Measurements from ENCODE around the gene NCAM1.

GRCh38 chr11:113195728-113196127 is 234.5 kb downstream of the NCAM1 start:
- TF ChIP-seq, protein P1, sequence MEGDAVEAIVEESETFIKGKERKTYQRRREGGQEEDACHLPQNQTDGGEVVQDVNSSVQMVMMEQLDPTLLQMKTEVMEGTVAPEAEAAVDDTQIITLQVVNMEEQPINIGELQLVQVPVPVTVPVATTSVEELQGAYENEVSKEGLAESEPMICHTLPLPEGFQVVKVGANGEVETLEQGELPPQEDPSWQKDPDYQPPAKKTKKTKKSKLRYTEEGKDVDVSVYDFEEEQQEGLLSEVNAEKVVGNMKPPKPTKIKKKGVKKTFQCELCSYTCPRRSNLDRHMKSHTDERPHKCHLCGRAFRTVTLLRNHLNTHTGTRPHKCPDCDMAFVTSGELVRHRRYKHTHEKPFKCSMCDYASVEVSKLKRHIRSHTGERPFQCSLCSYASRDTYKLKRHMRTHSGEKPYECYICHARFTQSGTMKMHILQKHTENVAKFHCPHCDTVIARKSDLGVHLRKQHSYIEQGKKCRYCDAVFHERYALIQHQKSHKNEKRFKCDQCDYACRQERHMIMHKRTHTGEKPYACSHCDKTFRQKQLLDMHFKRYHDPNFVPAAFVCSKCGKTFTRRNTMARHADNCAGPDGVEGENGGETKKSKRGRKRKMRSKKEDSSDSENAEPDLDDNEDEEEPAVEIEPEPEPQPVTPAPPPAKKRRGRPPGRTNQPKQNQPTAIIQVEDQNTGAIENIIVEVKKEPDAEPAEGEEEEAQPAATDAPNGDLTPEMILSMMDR (IDR thresholded peaks at IDR 0.05): no peak
- no peak for TF ChIP-seq POLR2A (IDR thresholded peaks at IDR 0.05)
